Mucosa of descending colon (tissue), 3 donors: ENCODE measurements around the gene IDH1. TPM values are rescaled to one million over a fixed set of nuclear protein-coding genes. Genes with fewer than 3 reads are reported as not detected.
A peak's percentile ranks its signal among the peaks of the same experiment; 100 is the strongest.

Source experiments
- ATAC-seq: fragments of 200-7000 bp; cut with Tn5 transposase; one replicate; pipeline ENCODE4 v1.9.1; 2020; ENCODE audit warnings: mild to moderate bottlenecking, moderate library complexity
- DNase-seq, 3 donors: peaks; one replicate each; pipeline ENCODE4 v3.0.0-alpha.2; 2020
- H3K36me3 ChIP-seq: fragments of 200-600 bp; one replicate; pipeline ENCODE4 v1.8.0; 2021; ENCODE audit warnings: low read depth, mild to moderate bottlenecking
- H3K4me1 ChIP-seq: fragments of 200-600 bp; one replicate; pipeline ENCODE4 v1.8.0; 2021; ENCODE audit warnings: low read depth, mild to moderate bottlenecking
- H3K4me3 ChIP-seq: fragments of 200-600 bp; one replicate; pipeline ENCODE4 v1.8.0; 2021; ENCODE audit warnings: mild to moderate bottlenecking
- H3K9me3 ChIP-seq: fragments of 200-600 bp; one replicate; pipeline ENCODE4 v1.8.0; 2021; ENCODE audit warnings: mild to moderate bottlenecking
- intact Hi-C, 2 donors: fragments of 100-400 bp; cut with DNase I in 1 of 2; cut with micrococcal nuclease in 1 of 2; formaldehyde crosslinking; loops; one replicate each; pipeline versions ENCODE4 v1.11.0 to v1.11.1; 2022; cut with DNase I, micrococcal nuclease
- long read RNA-seq, 2 donors: library from polyadenylated mRNA; unstranded; transcript quantifications; one replicate each; pipeline ENCODE4 v2.0.0, GENCODE V29; 2019 to 2021
- total RNA-seq, 3 donors: library from RNA; stranded (reverse); fragmentation: NEBNext Ultra II Directional in 2 of 3; extraction: Animal tissue kit (Norgen Biotek cat#: 25700) in 2 of 3; gene quantifications; one replicate each; pipeline versions ENCODE4 v1.2.1 to v1.2.4, GENCODE V29; 2021 to 2023
- TF ChIP-seq, protein P1 (sequence below): fragments of 200-600 bp; IDR thresholded peaks from one replicate; pipeline ENCODE4 v1.8.0; 2022; ENCODE audit warnings: antibody characterized with exemption, mild to moderate bottlenecking
- donor health status: DM: no; HTN: no; CAD: no; lungs with moderate emphysema.
- donor health status: DM: no; HTN: no; CAD: no.
- donor health status: DM: no; HTN: yes; CAD: no.

The IDH1 gene
- 100 to 1,000 TPM; 105 to 233 (median 227) TPM for total RNA-seq
- long read RNA-seq, donor 1, transcript IDH1-201 (10 exons, 2,382 nt), result major isoform, 129 of 149 reads
- long read RNA-seq, donor 1, transcript IDH1-205 (10 exons, 2,298 nt), result minor isoform, 6 of 149 reads
- long read RNA-seq, donor 1, partial matches to known transcripts, result 6 of 149 reads
- long read RNA-seq, donor 1, other reads (novel, unspliced or antisense), result 5 of 149 reads
- long read RNA-seq, donor 2, transcript IDH1-201 (10 exons, 2,382 nt), result major isoform, 151 of 165 reads
- long read RNA-seq, donor 2, partial matches to known transcripts, result 2 of 165 reads
- long read RNA-seq, donor 2, other reads (novel, unspliced or antisense), result 4 of 165 reads

DNA sequence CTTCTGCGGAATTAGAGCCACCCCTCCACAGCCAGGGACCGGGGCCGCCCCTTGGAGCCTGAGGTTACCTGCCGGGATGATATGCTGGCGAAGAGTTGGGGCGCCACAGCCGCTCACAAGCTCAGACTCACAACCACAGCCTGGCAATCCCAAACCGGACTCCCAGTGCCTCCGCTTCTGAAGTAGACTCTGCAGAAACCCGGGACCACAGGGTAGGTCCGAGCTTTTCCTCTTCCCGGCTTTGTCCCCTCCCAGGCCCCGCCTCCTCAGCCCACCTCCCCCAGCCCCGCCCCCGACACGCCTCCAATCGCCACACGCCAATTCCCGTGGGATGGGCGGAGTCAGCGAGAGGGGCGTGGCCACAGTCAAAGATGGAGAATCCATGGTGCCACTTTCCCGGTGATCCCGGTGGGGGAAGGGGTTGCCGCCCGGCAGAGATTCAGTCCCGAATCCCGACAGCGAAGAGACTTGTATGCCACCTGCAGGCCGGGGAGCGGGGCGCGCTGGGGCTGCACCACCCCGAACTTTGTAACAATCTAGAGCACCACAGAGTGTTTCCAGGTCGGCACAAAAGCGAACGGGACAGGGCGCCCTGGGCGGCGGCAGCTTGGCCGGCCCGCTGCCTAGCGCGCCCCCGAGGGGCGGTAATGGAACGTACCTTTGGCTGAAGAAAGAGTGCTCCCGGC, at the start of gene IDH1:
IDH1 (minus strand) TSS at position 201 of the 686 bp plus-strand sequence. CDS start 3,520 bp downstream, outside the sequence.
- TF ChIP-seq, protein P1, sequence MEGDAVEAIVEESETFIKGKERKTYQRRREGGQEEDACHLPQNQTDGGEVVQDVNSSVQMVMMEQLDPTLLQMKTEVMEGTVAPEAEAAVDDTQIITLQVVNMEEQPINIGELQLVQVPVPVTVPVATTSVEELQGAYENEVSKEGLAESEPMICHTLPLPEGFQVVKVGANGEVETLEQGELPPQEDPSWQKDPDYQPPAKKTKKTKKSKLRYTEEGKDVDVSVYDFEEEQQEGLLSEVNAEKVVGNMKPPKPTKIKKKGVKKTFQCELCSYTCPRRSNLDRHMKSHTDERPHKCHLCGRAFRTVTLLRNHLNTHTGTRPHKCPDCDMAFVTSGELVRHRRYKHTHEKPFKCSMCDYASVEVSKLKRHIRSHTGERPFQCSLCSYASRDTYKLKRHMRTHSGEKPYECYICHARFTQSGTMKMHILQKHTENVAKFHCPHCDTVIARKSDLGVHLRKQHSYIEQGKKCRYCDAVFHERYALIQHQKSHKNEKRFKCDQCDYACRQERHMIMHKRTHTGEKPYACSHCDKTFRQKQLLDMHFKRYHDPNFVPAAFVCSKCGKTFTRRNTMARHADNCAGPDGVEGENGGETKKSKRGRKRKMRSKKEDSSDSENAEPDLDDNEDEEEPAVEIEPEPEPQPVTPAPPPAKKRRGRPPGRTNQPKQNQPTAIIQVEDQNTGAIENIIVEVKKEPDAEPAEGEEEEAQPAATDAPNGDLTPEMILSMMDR, result peak; percentile 49
- peak; percentile 96 for ATAC-seq
- peak; percentile 96 to 100 (median 100) for DNase-seq
- intact Hi-C loops, result loop anchor here in 1 of 2 donors (10.0 kb wide), 1 partner anchor 80 kb away; no protein-coding TSS in a partner anchor
- Histone ChIP-seq H3K4me1 (peaks cover 19% of the 10 kb centered on the region), H3K4me3 (peak within 1 kb of the TSS; percentile 44), H3K36me3 (no peaks in the 10 kb centered on the region), H3K9me3 (no peaks in the 10 kb centered on the region)

DNA sequence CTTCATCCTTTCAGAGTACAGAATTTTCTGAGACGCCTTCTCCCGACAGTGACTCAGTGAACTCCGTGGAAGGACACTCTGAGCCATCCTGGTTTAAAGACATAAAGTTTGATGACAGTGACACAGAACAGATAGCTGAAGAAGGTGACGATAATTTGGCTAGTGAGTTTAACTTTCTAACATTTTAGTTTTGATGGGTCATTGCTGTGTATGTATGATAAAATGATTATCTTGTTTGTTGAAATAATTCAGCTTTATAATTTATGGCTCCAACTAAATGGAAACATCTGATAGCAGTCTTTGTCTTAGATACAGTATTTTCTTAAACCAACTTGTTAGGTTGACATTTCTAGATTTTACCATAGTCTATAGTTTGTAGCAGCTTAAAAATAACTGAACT, 49.3 kb upstream of the IDH1 start:
- peaks cover 5% of the 10 kb centered on the region for H3K36me3 ChIP-seq
- DNase-seq, result no peak
- no peaks in the 10 kb centered on the region for H3K9me3 ChIP-seq
- H3K4me1 ChIP-seq, result no peaks in the 10 kb centered on the region
- intact Hi-C loops, result no loop called here
- ATAC-seq, result no peak
- H3K4me3 ChIP-seq, result no peak overlapping the region
- TF ChIP-seq, protein P1, result no peak

DNA sequence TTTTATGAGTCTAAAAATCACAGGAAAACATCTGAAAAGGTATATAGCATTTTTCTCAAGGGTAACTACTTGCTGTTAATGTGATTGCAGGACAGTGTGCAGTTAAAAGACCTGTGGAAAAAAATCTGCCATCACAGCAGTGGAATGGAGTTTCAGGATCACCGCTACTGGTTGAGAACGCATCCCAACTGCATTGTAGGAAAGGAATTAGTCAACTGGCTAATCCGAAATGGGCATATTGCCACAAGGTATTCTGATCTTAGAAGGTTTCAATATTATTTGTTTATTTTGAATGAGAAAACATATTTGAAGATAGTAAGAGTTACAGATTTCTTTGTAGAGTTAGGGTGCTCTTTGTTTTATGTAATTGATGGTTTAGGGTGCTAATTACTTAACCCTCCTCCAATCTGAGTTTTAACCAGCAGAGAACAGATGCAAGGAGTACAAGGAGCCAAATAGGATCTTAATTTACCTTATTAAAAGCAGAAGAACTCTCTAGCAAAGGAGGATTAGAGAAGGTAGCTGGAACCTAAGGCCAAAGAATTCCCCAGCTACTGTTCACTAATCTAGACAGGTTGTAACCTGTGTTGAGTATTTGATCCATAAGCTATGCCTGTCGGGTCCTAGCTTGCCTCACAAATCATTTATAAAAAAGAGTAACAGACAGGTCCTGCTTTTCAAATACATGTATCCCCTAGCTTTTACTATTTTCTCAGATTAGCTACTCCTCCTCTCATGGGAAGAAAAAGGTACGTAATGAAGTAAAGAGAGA, 46.2 kb upstream of the IDH1 start:
- Histone ChIP-seq H3K36me3 (peaks cover 5% of the 10 kb centered on the region), H3K4me3 (no peak overlapping the region), H3K9me3 (no peaks in the 10 kb centered on the region), H3K4me1 (no peaks in the 10 kb centered on the region)
- intact Hi-C loops, result no loop called here
- DNase-seq, result no peak
- ATAC-seq, result no peak
- TF ChIP-seq, protein P1, result no peak

DNA sequence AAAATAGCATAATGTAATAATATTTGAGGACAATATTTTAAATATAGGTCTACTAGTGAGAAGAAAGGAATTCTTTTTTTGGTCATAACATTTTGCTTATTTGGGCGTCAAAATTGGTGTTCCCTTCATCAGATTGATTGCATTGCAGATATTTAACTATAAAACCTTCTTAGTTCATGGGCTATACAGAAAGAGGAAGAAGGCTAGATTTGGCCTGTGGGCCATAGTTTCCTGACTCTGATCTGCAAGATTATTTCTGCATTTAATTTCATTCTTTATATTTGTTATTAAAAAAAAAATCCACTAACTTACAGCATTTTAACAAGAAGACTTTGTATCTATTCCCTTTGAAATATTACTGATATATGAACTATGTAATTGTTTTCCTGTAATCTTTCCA, 43.1 kb upstream of the IDH1 start:
- no peaks in the 10 kb centered on the region for H3K36me3 ChIP-seq
- H3K9me3 ChIP-seq, result no peaks in the 10 kb centered on the region
- ATAC-seq (no peak), DNase-seq (no peak)
- intact Hi-C loops, result no loop called here
- no peaks in the 10 kb centered on the region for H3K4me1 ChIP-seq
- H3K4me3 ChIP-seq, result no peak overlapping the region
- TF ChIP-seq, protein P1, result no peak

DNA sequence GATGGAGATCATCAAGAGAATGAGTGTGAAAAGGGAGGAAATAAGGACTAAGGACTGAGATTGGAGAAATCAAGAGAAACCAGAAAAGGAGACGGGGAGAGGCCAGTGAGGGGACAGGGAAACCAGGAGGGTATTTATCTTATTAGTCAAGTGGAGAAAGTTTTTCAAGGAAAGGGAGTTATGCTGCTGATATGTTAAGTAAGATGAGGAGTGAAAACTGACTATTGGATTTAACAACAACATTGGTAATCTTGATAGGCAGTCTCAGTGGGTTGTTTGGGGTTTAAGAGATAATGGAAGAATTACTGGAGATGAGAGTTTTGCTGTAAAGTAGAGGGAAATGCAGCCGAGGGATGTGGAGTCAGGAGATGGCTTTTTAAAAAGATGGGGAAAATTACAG, 41.7 kb upstream of the IDH1 start:
- no peak for ATAC-seq
- intact Hi-C loops, result no loop called here

More for the DNA sequence above, 41.7 kb upstream of the IDH1 start:
- no peaks in the 10 kb centered on the region for H3K9me3 ChIP-seq
- no peak for DNase-seq
- H3K4me1 ChIP-seq, result no peaks in the 10 kb centered on the region
- H3K36me3 ChIP-seq, result no peaks in the 10 kb centered on the region
- H3K4me3 ChIP-seq, result no peak overlapping the region
- TF ChIP-seq, protein P1, result no peak
